ELR (cell line): ENCODE data around the gene TAL1.

Experiments
- DNase-seq: peaks from one replicate; pipeline ENCODE4 v3.0.0-alpha.2; 2015; ENCODE audit warnings: low read depth

The TAL1 gene

DNA sequence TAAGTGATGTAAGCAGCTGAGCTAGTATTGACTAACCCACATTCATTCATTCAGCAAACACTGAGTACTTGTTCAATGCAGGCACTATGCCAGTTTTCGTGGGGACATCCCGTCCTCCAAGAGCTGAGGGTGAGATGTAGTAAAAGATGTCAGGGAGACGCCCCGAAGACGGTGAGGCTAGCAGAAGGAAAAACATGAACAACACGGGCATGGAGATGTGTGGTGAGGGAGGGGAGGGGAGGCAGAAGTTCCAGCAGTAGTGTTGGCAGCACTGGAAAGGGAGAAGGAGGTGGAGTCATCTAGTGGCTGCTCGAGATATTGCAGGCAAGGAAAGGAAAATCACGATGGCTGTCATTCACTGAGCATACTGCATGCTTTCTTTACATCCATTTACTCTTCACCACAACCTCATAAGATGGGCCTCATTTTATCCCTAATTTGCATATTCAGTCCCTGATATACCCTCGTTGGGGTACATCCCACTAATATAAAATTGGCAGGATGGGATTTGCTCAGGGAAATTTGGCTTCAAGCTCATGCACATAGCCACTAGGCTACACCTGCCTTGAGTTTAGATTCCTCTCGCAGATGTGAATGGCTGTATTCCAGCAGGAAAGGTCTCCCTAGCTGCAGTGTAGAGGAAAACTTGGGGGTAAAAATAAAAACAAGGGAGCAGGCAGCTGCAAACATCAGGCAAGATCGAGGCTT, 56.6 kb downstream of the TAL1 start:
- peak; percentile 76 for DNase-seq

GRCh38 chr1:47174656-47175020, 57.4 kb downstream of the TAL1 start:
- DNase-seq: no peak

DNA sequence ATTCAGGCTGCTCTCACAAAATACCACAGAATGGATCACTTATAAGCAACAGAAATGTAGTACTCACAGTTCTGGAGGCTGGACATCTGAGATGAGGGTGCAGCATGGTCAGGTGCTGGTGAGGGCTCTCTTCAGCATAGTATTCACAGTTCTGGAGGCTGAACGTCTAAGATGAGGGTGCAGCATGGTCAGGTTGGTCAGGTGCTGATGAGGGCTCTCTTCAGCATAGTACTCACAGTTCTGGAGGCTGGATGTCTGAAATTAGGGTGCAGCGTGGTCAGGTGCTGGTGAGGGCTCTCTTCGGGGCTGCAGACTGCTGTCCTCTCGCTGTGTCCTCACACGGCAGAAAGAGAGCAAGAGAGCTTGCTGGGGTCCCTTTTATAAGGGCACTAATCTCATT, 59.2 kb downstream of the TAL1 start:
- DNase-seq: no peak
